HepG2 (cell line): ENCODE measurements around the gene CRIP1. TPM values are rescaled to one million over a fixed set of nuclear protein-coding genes. Genes with fewer than 3 reads are reported as not detected.

ENCODE experiments used
- AGO2 ChIP-seq: fragments of 200-400 bp; formaldehyde crosslinking; optimal IDR thresholded peaks from 2 replicates; pipeline ENCODE3; 2017; ENCODE audit warnings: mild to moderate bottlenecking, low read depth, low read length, moderate library complexity
- BRD4 ChIP-seq: sonication (generic); formaldehyde crosslinking; IDR thresholded peaks from 2 replicates; pipeline ENCODE4 v1.4.0; 2020; ENCODE audit warnings: missing genetic modification reagents
- HNRNPH1 ChIP-seq: fragments of 200-400 bp; formaldehyde crosslinking; optimal IDR thresholded peaks from 2 replicates; pipeline ENCODE3; 2017; ENCODE audit warnings: mild to moderate bottlenecking, low read depth, low read length
- PHF8 ChIP-seq: sonication (generic); formaldehyde crosslinking; IDR thresholded peaks from 2 replicates; pipeline ENCODE4 v1.5.0; 2020; ENCODE audit warnings: missing genetic modification reagents
- SMC3 ChIP-seq: IDR thresholded peaks from 2 replicates; pipeline ENCODE4 v1.6.1; 2011; ENCODE audit warnings: low read length, improper control_type of control experiment
- SP4 ChIP-seq: sonication (generic); formaldehyde crosslinking; IDR thresholded peaks from 2 replicates; pipeline ENCODE4 v1.8.1; 2023; ENCODE audit warnings: mild to moderate bottlenecking, missing genetic modification reagents
- TARDBP ChIP-seq: sonication (generic); formaldehyde crosslinking; IDR thresholded peaks from 2 replicates; pipeline ENCODE4 v1.8.0; 2022; ENCODE audit warnings: mild to moderate bottlenecking, missing genetic modification reagents
- YY1 ChIP-seq: IDR thresholded peaks from 2 replicates; pipeline ENCODE4 v1.6.1; 2011; ENCODE audit warnings: low read length, low read depth, moderate library complexity, mild to moderate bottlenecking; ENCODE audit not compliant: insufficient read depth, insufficient replicate concordance
- ZBTB7B ChIP-seq: sonication (generic); formaldehyde crosslinking; IDR thresholded peaks from 2 replicates; pipeline ENCODE4 v1.4.0; 2020; ENCODE audit warnings: missing genetic modification reagents
- ZNF136 ChIP-seq: sonication (generic); formaldehyde crosslinking; IDR thresholded peaks from 2 replicates; pipeline ENCODE4 v1.8.1; 2022; ENCODE audit warnings: low read depth, mild to moderate bottlenecking, moderate library complexity, missing genetic modification reagents
- ZNF572 ChIP-seq: sonication (generic); formaldehyde crosslinking; IDR thresholded peaks from 2 replicates; pipeline ENCODE4 v1.5.1; 2020; ENCODE audit warnings: mild to moderate bottlenecking, missing genetic modification reagents
- ZNF878 ChIP-seq: sonication (generic); formaldehyde crosslinking; IDR thresholded peaks from 2 replicates; pipeline ENCODE4 v1.8.1; 2023; ENCODE audit warnings: mild to moderate bottlenecking, missing genetic modification reagents, moderate library complexity
- ZSCAN21 ChIP-seq: sonication (generic); formaldehyde crosslinking; IDR thresholded peaks from 2 replicates; pipeline ENCODE4 v1.8.0; 2022; ENCODE audit warnings: mild to moderate bottlenecking, missing genetic modification reagents, moderate library complexity, borderline replicate concordance
- ZSCAN22 ChIP-seq: sonication (generic); formaldehyde crosslinking; IDR thresholded peaks from 2 replicates; pipeline ENCODE4 v1.4.0; 2020; ENCODE audit warnings: mild to moderate bottlenecking, missing genetic modification reagents
- polyA plus RNA-seq, 8 experiments: library from polyadenylated mRNA; depleted of rRNA in 3 of 8; stranded (reverse) in 7 of 8; unstranded in 1 of 8; fragments of >200 nt; fragmentation: Illumina TruSeq in 4 of 8; extraction: Trizol in 4 of 8; gene quantifications; 2 replicates each; pipeline versions ENCODE4 v1.2.1 to v1.2.3, GENCODE V29; 2011 to 2016; ENCODE audit warnings: low read depth in 4 of 8, missing spikeins in 1 of 8, mixed read lengths in 1 of 8; ENCODE audit not compliant: insufficient read depth in 1 of 8
- total RNA-seq, 5 experiments: library from RNA; depleted of rRNA; stranded (reverse); fragments of >200 nt; fragmentation: Illumina TruSeq; extraction: Trizol; gene quantifications; 2 replicates each; pipeline ENCODE4 v1.2.3, GENCODE V29; 2016; ENCODE audit warnings: low read depth in 1 of 5
- TF ChIP-seq, protein P1 (sequence below): IDR thresholded peaks from 2 replicates; pipeline ENCODE4 v1.6.1; 2012; ENCODE audit warnings: low read depth, low read length, improper control_type of control experiment
- TF ChIP-seq, protein P2 (sequence below): sonication (generic); formaldehyde crosslinking; IDR thresholded peaks from 2 replicates; pipeline ENCODE4 v1.8.0; 2022; ENCODE audit warnings: mild to moderate bottlenecking, missing genetic modification reagents, moderate library complexity
- TF ChIP-seq, protein P3 (sequence below): sonication (generic); formaldehyde crosslinking; IDR thresholded peaks from 2 replicates; pipeline ENCODE4 v1.5.0; 2020; ENCODE audit warnings: mild to moderate bottlenecking, missing genetic modification reagents, moderate library complexity
- TF ChIP-seq, protein P4 (sequence below): sonication (generic); formaldehyde crosslinking; IDR thresholded peaks from 2 replicates; pipeline ENCODE4 v1.5.0; 2020; ENCODE audit warnings: missing genetic modification reagents, mild to moderate bottlenecking, borderline replicate concordance
- TF ChIP-seq, protein P5 (sequence below): sonication (generic); formaldehyde crosslinking; IDR thresholded peaks from 2 replicates; pipeline ENCODE4 v1.5.0; 2020; ENCODE audit warnings: mild to moderate bottlenecking, low read depth, missing genetic modification reagents, borderline replicate concordance
- TF ChIP-seq, protein P6 (sequence below): sonication (generic); formaldehyde crosslinking; IDR thresholded peaks from 2 replicates; pipeline ENCODE4 v1.4.0; 2020; ENCODE audit warnings: missing genetic modification reagents, low read depth, mild to moderate bottlenecking, borderline replicate concordance
- TF ChIP-seq, protein P7 (sequence below): sonication (generic); formaldehyde crosslinking; IDR thresholded peaks from 2 replicates; pipeline ENCODE4 v1.5.0; 2020; ENCODE audit warnings: missing genetic modification reagents, mild to moderate bottlenecking, borderline replicate concordance
- TF ChIP-seq, protein P8 (sequence below): sonication (generic); formaldehyde crosslinking; IDR thresholded peaks from 2 replicates; pipeline ENCODE4 v1.5.0; 2020; ENCODE audit warnings: missing genetic modification reagents

Gene CRIP1
- total and polyA plus RNA-seq, 2 of the 13 experiments (the other 11 are each of a cell fraction or from before 2014, with no cell fraction given), result 53.9 to 59.5 TPM

DNA sequence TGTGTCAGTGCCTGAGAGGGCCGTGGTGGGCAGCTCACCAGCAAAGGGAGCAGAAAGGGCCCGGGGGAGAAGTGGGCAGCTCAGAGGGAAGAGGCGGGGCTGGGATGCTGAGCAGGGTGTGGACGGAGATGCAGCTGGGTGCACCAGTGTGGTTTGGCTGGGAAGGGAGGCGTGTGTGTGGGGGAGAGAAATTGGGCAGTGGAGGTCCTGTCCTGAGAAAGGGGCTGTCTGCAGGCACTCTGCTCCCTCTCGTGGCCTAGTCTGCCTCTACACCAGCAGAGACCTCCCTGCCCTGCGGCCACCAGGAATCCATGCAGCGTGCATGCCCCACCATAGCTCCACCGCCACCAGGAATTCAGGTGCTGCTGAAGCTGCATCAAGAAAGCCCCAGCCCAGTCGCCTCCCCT, 46.1 kb downstream of the CRIP1 start (continued):
- TF ChIP-seq, protein P1, sequence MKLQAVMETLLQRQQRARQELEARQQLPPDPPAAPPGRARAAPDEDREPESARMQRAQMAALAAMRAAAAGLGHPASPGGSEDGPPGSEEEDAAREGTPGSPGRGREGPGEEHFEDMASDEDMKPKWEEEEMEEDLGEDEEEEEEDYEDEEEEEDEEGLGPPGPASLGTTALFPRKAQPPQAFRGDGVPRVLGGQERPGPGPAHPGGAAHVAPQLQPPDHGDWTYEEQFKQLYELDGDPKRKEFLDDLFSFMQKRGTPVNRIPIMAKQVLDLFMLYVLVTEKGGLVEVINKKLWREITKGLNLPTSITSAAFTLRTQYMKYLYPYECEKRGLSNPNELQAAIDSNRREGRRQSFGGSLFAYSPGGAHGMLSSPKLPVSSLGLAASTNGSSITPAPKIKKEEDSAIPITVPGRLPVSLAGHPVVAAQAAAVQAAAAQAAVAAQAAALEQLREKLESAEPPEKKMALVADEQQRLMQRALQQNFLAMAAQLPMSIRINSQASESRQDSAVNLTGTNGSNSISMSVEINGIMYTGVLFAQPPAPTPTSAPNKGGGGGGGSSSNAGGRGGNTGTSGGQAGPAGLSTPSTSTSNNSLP, result no peak
- no peak for TF ChIP-seq ZNF572 (CRISPR knock-in tag)
- TF ChIP-seq, protein P2, sequence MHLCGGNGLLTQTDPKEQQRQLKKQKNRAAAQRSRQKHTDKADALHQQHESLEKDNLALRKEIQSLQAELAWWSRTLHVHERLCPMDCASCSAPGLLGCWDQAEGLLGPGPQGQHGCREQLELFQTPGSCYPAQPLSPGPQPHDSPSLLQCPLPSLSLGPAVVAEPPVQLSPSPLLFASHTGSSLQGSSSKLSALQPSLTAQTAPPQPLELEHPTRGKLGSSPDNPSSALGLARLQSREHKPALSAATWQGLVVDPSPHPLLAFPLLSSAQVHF, result no peak
- peak; percentile 12 for TF ChIP-seq AGO2
- peak; percentile 13; the same call in 1 of the 2 replicates for TF ChIP-seq SMC3
- peak; percentile 32 for TF ChIP-seq YY1
- TF ChIP-seq, protein P3, sequence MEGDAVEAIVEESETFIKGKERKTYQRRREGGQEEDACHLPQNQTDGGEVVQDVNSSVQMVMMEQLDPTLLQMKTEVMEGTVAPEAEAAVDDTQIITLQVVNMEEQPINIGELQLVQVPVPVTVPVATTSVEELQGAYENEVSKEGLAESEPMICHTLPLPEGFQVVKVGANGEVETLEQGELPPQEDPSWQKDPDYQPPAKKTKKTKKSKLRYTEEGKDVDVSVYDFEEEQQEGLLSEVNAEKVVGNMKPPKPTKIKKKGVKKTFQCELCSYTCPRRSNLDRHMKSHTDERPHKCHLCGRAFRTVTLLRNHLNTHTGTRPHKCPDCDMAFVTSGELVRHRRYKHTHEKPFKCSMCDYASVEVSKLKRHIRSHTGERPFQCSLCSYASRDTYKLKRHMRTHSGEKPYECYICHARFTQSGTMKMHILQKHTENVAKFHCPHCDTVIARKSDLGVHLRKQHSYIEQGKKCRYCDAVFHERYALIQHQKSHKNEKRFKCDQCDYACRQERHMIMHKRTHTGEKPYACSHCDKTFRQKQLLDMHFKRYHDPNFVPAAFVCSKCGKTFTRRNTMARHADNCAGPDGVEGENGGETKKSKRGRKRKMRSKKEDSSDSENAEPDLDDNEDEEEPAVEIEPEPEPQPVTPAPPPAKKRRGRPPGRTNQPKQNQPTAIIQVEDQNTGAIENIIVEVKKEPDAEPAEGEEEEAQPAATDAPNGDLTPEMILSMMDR (CRISPR knock-in tag), result peak; percentile 81
- no peak for TF ChIP-seq PHF8 (CRISPR knock-in tag)
- TF ChIP-seq, protein P4, sequence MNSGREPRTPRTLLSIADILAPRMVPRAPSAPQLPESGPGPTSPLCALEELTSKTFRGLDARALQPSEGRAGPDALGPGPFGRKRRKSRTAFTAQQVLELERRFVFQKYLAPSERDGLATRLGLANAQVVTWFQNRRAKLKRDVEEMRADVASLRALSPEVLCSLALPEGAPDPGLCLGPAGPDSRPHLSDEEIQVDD, result no peak
- no peak for TF ChIP-seq ZSCAN22 (CRISPR knock-in tag)
- TF ChIP-seq, protein P5, sequence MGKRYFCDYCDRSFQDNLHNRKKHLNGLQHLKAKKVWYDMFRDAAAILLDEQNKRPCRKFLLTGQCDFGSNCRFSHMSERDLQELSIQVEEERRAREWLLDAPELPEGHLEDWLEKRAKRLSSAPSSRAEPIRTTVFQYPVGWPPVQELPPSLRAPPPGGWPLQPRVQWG, result no peak
- TF ChIP-seq TARDBP (CRISPR knock-in tag), result no peak
- TF ChIP-seq, protein P6, sequence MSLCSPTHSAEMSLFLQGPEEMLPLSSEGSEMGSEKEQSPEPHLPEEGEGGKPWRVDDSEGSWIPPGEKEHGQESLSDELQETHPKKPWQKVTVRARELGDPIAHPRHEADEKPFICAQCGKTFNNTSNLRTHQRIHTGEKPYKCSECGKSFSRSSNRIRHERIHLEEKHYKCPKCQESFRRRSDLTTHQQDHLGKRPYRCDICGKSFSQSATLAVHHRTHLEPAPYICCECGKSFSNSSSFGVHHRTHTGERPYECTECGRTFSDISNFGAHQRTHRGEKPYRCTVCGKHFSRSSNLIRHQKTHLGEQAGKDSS (CRISPR knock-in tag), result no peak
- TF ChIP-seq SP4 (CRISPR knock-in tag), result peak; percentile 27; the same call in 1 of the 2 replicates
- TF ChIP-seq ZNF136 (CRISPR knock-in tag), result no peak
- TF ChIP-seq HNRNPH1, result no peak
- TF ChIP-seq ZSCAN21 (CRISPR knock-in tag), result no peak
- 0 out of 2 replicates have a peak, but pooled peaks have one; percentile 47 for TF ChIP-seq ZBTB7B (CRISPR knock-in tag)
- TF ChIP-seq, protein P7, sequence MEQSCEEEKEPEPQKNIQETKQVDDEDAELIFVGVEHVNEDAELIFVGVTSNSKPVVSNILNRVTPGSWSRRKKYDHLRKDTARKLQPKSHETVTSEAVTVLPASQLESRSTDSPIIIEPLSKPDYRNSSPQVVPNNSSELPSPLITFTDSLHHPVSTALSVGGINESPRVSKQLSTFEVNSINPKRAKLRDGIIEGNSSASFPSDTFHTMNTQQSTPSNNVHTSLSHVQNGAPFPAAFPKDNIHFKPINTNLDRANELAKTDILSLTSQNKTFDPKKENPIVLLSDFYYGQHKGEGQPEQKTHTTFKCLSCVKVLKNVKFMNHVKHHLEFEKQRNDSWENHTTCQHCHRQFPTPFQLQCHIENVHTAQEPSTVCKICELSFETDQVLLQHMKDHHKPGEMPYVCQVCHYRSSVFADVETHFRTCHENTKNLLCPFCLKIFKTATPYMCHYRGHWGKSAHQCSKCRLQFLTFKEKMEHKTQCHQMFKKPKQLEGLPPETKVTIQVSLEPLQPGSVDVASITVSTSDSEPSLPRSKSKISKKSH, result no peak
- no peak for TF ChIP-seq ZNF878 (CRISPR knock-in tag)
- no peak for TF ChIP-seq BRD4 (CRISPR knock-in tag)
- TF ChIP-seq, protein P8, sequence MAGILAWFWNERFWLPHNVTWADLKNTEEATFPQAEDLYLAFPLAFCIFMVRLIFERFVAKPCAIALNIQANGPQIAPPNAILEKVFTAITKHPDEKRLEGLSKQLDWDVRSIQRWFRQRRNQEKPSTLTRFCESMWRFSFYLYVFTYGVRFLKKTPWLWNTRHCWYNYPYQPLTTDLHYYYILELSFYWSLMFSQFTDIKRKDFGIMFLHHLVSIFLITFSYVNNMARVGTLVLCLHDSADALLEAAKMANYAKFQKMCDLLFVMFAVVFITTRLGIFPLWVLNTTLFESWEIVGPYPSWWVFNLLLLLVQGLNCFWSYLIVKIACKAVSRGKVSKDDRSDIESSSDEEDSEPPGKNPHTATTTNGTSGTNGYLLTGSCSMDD (CRISPR knock-in tag), result no peak
